KOPT-K1 (cell line): Measurements from ENCODE around the gene ANAPC2.

Experiments
- H3K27ac ChIP-seq: fragments of 200-600 bp; sonication (generic); 2 replicates; pipeline ENCODE4 v1.5.1; 2016; ENCODE audit warnings: antibody characterized with exemption, mild to moderate bottlenecking, low read depth, low read length; ENCODE audit not compliant: poor library complexity, severe bottlenecking
- H3K36me3 ChIP-seq: fragments of 200-600 bp; sonication (generic); 2 replicates; pipeline ENCODE4 v1.5.1; 2017; ENCODE audit warnings: antibody characterized with exemption, mild to moderate bottlenecking, low read length, moderate library complexity; ENCODE audit not compliant: insufficient read depth
- H3K9me3 ChIP-seq: fragments of 200-600 bp; sonication (generic); 2 replicates; pipeline ENCODE4 v1.5.1; 2017; ENCODE audit warnings: antibody characterized with exemption, low read length, mild to moderate bottlenecking; ENCODE audit not compliant: insufficient read depth, poor library complexity, severe bottlenecking

ANAPC2 gene

DNA sequence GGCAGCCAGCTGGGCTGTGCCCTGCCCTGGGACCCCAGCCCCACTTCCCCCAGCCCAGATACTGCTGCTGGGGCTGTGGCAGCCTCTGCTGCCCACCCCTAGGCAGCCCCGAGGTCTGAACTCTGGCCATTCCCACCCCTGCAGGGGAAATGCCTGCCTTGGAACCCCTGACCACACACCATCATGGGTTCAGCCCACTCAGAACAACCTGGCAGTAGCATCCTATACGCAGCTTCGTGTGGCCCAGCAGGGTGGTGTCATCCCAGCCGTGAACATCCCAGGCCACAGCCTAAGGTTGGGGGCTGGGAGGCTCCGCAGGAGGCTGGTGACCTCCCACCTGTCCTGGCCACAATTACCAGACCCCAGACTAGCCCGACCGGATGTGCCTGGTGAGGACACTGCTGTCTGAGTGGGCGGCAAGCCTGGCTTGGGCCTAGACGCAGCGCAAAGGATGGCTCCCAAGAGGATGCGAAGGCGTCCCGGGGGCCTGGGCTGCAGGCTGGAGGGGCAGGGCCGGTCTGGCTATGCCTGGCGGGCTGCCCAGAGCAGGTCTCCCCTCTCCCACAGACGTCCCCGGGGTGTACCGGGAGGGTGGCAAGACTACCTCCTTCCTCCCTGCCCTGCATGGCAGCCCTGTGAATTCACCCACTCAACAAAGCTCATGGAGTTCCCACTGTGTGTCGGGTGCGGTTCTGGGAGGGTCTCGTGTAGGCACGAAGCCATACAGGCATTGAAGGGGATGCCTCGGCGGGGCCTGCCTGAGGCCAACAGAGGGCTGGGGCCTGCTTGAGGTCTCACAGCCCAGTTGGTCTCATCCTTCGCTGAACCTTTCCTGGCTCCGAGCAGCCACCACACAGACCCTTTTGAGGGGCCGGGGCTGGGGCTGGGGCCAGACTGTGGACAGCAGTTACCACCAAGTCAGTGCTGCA lies 40.9 kb upstream of the ANAPC2 start:
- Histone ChIP-seq H3K9me3 (no peaks in the 10 kb centered on the region), H3K27ac (no peak overlapping the region), H3K36me3 (no peaks in the 10 kb centered on the region)

DNA sequence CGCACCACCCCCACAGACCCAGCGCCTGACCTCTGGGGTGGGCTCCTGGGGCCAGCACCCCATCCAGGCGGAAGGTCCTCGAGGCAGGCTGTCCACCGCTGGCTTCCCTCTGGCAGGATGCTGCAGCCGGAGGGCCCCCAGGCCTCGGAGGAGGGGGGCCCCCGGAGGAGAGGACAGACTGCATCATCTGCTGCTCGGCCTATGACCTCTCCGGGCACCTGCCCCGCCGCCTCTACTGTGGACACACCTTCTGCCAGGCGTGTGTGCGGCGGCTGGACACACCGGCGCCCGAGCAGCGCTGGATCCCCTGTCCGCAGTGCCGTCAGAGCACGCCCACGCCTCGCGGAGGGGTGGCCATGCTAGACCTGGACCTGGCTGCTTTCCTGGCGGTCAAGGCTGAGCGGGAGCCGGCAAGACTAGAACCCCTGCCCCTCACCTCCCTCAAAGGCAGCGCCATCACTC lies 40.2 kb upstream of the ANAPC2 start:
- Histone ChIP-seq H3K36me3 (no peaks in the 10 kb centered on the region), H3K27ac (no peak overlapping the region), H3K9me3 (no peaks in the 10 kb centered on the region)

- no peaks in the 10 kb centered on the region for H3K9me3 ChIP-seq
- H3K36me3 ChIP-seq: no peaks in the 10 kb centered on the region
- no peak overlapping the region for H3K27ac ChIP-seq
Observed at GRCh38 chr9:137227853-137228505, 39.6 kb upstream of the ANAPC2 start.

DNA sequence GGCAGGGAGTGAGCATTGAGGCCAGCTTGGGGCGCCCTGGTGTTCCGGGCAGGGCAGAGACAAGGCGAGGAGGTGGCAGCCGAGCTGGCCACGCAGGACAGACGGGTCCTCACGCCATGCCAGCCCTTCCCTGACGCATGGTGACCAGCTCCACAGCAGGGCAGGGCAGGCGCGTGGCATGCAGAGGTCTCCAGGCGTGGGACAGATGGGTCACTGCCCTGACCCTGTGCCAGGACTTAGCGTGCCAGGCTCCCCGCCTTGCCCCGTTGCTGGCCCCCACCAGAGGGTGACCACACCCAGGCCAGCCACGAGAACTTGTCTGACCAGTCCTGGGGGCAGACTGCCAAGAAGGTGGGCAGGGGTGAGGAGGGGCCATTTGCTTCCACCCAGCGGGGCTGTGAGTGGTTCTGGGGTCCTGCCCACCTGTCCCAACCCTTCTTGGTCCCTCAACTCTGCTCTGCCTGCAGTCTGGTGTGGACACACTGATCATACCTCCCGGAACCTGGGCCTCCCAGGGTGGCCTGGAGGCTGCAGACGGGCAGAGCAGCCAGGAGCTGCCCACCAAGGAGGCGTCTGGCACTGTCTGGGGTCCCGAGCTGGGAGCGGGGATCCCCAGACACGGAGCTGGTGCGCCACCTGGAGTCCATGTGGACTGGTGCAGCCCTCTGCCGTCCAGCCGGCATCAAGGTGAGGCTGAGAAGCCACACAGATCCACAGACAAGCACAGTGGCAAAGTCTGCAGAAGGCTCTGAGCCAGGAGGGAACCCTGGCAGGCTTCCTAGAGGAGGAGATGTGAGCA lies 38.9 kb upstream of the ANAPC2 start, which contains the start of gene RNF224:
Gene RNF224, plus strand, starts transcription at position 449 of the 799 bp plus-strand sequence. CDS start 834 bp downstream, outside the sequence.
- no peaks in the 10 kb centered on the region for H3K36me3 ChIP-seq
- no peak within 1 kb of the TSS for H3K27ac ChIP-seq
- H3K9me3 ChIP-seq: no peaks in the 10 kb centered on the region

GRCh38 chr9:137226338-137227053 lies 38.1 kb upstream of the ANAPC2 start:
- Histone ChIP-seq H3K9me3 (no peaks in the 10 kb centered on the region), H3K36me3 (no peaks in the 10 kb centered on the region), H3K27ac (no peak overlapping the region)

GRCh38 chr9:137225699-137226331 lies 37.5 kb upstream of the ANAPC2 start:
- Histone ChIP-seq H3K27ac (no peak overlapping the region), H3K9me3 (no peaks in the 10 kb centered on the region), H3K36me3 (no peaks in the 10 kb centered on the region)

DNA sequence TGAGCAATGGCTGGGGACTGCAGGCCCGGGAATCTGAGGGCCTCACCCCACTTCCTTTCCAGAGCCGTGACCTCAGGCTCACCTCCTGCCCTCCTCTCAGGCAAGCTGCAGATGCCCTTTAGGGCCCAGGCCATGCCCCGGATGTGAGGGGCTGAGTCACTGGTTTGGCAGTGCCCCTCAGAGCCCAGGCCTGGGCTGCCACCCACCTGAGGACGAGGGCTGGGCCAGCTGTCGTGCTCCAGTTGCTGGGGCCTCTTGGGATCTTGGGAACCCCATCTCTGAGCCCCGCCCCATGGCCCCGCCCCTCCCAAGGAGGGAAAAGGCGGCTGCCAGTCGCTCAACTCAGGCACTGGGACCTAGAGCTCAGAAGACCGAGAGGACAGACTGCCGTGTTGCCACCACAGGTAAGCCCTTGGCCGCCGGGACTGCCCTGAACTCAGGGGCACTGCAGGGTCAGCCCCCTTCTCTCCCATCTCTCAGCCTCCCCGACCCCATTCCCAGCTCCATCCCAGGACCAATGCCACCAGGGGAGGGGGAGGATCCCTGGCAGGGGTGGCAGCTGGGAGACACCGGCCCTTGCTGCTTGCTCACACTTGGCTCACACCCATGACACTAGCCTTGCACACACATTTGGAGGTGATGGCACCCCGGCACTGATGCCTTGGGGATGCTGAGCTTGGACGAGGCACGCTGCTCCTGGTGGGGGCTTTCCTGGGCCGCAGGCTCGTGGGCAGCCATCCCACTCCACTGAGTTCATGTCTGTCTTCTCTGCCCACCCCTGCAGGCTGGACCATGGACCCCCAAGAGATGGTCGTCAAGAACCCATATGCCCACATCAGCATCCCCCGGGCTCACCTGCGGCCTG lies 36.7 kb upstream of the ANAPC2 start, which contains the start of gene CYSRT1:
Gene CYSRT1, plus strand, starts transcription at position 345 of the 865 bp plus-strand sequence. Its CDS starts 448 bp downstream, at position 793.
- H3K36me3 ChIP-seq: no peaks in the 10 kb centered on the region
- peak within 1 kb of the TSS; percentile 88 for H3K27ac ChIP-seq
- no peaks in the 10 kb centered on the region for H3K9me3 ChIP-seq

- peaks cover 7% of the 10 kb centered on the region; the same call in 1 of the 2 replicates for H3K36me3 ChIP-seq
- no peaks in the 10 kb centered on the region for H3K9me3 ChIP-seq
- peak overlapping the region; percentile 88 for H3K27ac ChIP-seq
Observed at GRCh38 chr9:137223078-137223970, 35.0 kb upstream of the ANAPC2 start.

- H3K36me3 ChIP-seq: peaks cover 11% of the 10 kb centered on the region; the same call in 1 of the 2 replicates
- peak within 1 kb of the TSS; percentile 88 for H3K27ac ChIP-seq
- H3K9me3 ChIP-seq: no peaks in the 10 kb centered on the region
Observed at GRCh38 chr9:137222190-137223077, 34.1 kb upstream of the ANAPC2 start, which contains the start of gene RNF208. TSS of gene RNF208 (minus strand) at chr9:137222240. CDS start at chr9:137221212, 1,028 bp downstream.

GRCh38 chr9:137221506-137222111 lies 33.2 kb upstream of the ANAPC2 start:
- Histone ChIP-seq H3K36me3 (peaks cover 18% of the 10 kb centered on the region; the same call in 1 of the 2 replicates), H3K27ac (no peak overlapping the region), H3K9me3 (no peaks in the 10 kb centered on the region)

- Histone ChIP-seq H3K9me3 (no peaks in the 10 kb centered on the region), H3K27ac (no peak overlapping the region), H3K36me3 (peaks cover 23% of the 10 kb centered on the region; the same call in 1 of the 2 replicates)
Observed at GRCh38 chr9:137221095-137221505, 32.7 kb upstream of the ANAPC2 start.
